Endothelial cell of umbilical vein (primary cell): ENCODE data around the gene COMMD10.

Source experiments
- CTCF ChIP-seq, 2 donors: IDR thresholded peaks; 1 replicate in 1 of 2; 2 replicates in 1 of 2; pipeline ENCODE4 v1.5.1; 2011; ENCODE audit warnings: low read length in 2 of 2, mild to moderate bottlenecking in 2 of 2, moderate library complexity in 2 of 2, control low read depth in 1 of 2, inconsistent platforms in 1 of 2, low read depth in 1 of 2; ENCODE audit not compliant: insufficient read depth in 1 of 2; ENCODE audit errors: extremely low read depth in 1 of 2
- JUN ChIP-seq: IDR thresholded peaks from 2 replicates; pipeline ENCODE4 v1.6.1; 2011; ENCODE audit warnings: borderline replicate concordance, low read depth; ENCODE audit not compliant: insufficient read length, insufficient read depth
- POLR2AphosphoS5 ChIP-seq: IDR thresholded peaks from 2 replicates; pipeline ENCODE4 v1.6.1; 2012; ENCODE audit warnings: low read depth, mild to moderate bottlenecking, control low read depth, low read length, moderate library complexity; ENCODE audit not compliant: insufficient read depth

DNA sequence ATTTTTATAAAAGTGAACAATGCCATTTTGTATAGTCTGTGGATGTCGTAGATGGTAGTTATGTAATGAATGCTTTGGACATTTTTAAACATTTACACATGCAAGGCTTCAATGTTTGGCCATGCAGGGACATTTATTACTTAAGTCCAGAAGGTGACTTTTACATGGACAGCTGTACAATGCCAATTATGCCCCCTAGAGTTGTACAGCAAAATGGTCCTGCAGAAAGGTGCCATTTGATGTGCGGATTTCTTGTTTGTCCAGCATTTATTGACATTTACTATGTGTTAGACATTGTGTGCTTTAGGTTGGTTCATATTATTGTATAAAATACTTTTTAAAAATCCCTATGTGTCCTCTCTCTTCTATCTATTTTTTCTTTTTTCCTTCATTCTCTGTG is 22.5 kb upstream of the COMMD10 start:
- TF ChIP-seq CTCF (IDR thresholded peaks at IDR 0.05; ENCODE audit: extremely low read depth in 1 of 2, insufficient read depth in 1 of 2, low read depth in 1 of 2, low read length in 2 of 2) (no peak), POLR2AphosphoS5 (no peak), JUN (no peak)
